HepG2 (cell line): ENCODE data around the gene KCNH6. TPM values are rescaled to one million over a fixed set of nuclear protein-coding genes. Genes with fewer than 3 reads are reported as not detected.

Experiments
- ATAC-seq: fragments of 200-7000 bp; cut with Tn5 transposase; 3 replicates; pipeline ENCODE4 v1.9.1; 2020; ENCODE audit warnings: mild to moderate bottlenecking, moderate library complexity
- BruUV-seq: library from RNA; stranded (reverse); fragments of 400-500 nt; replicated peaks from 2 replicates; lab custom pipeline; 2021; lab: Mats Ljungman, UMichigan
- CTCF ChIA-PET: fragments of 300-600 bp; formaldehyde crosslinking; extraction: SDS; loops from one replicate; lab custom pipeline; 2021; ENCODE audit warnings: low total read pairs, inconsistent platforms, low intra/inter-chr PET ratio; lab: Yijun Ruan, JAX
- POLR2A ChIA-PET: fragments of 350-600 bp; sonication (Branson Sonifier 250); formaldehyde crosslinking; loops from one replicate; lab custom pipeline; 2020; ENCODE audit warnings: antibody characterized with exemption, inconsistent platforms; lab: Yijun Ruan, JAX
- DNase-seq: peaks from one replicate; pipeline ENCODE4 v3.0.0-alpha.2; 2015; ENCODE audit warnings: low spot score
- FAIRE-seq: peaks from 3 replicates; lab custom pipeline; 2011; peaks lifted over from hg19 to GRCh38; lab: Jason Lieb, UNC
- H2AFZ ChIP-seq: one replicate; pipeline ENCODE4 v1.6.1; 2011; ENCODE audit warnings: low read length, inconsistent platforms
- H3K27ac ChIP-seq: fragments of 300-600 bp; 3 replicates; pipeline ENCODE4 v1.8.0; 2011; ENCODE audit warnings: mixed run types, mild to moderate bottlenecking, mixed read lengths, low read length, inconsistent platforms; ENCODE audit not compliant: insufficient read depth; ENCODE audit errors: extremely low read length
- H3K27me3 ChIP-seq, 2 experiments: fragments of 200-600 bp in 1 of 2; 2 replicates in 1 of 2; 3 replicates in 1 of 2; pipeline versions ENCODE4 v1.6.0 to v1.8.0; 2011; ENCODE audit warnings: low read length in 2 of 2, mild to moderate bottlenecking in 2 of 2, moderate library complexity in 2 of 2, inconsistent platforms in 1 of 2; ENCODE audit not compliant: insufficient read depth in 2 of 2, control insufficient read depth in 1 of 2
- H3K36me3 ChIP-seq, 2 experiments: fragments of 200-600 bp in 1 of 2; replicated peaks in 1 of 2; 2 replicates in 1 of 2; 3 replicates in 1 of 2; pipeline versions ENCODE4 v1.5.1 to v1.8.0; 2011; ENCODE audit warnings: low read length in 2 of 2, inconsistent platforms in 1 of 2; ENCODE audit not compliant: insufficient read depth in 2 of 2, control insufficient read depth in 1 of 2
- H3K4me1 ChIP-seq: 2 replicates; pipeline ENCODE4 v1.5.1; 2012; ENCODE audit warnings: low read length, inconsistent platforms; ENCODE audit not compliant: insufficient read depth
- H3K4me2 ChIP-seq: 2 replicates; pipeline ENCODE4 v1.6.0; 2011; ENCODE audit warnings: low read depth, low read length, inconsistent platforms
- H3K4me3 ChIP-seq, 3 experiments: fragments of 200-600 bp in 1 of 3; sonication (generic), shearing (Covaris generic) in 1 of 3; replicated peaks in 1 of 3; 2 replicates each; pipeline ENCODE4 v1.5.1; 2011 to 2016; ENCODE audit warnings: low read length in 3 of 3, inconsistent platforms in 2 of 3, low read depth in 2 of 3, mild to moderate bottlenecking in 2 of 3, control low read depth in 1 of 3, mixed read lengths in 1 of 3; ENCODE audit not compliant: insufficient read depth in 1 of 3
- H3K79me2 ChIP-seq: one replicate; pipeline ENCODE4 v1.6.1; 2011; ENCODE audit warnings: low read length, inconsistent platforms; ENCODE audit not compliant: insufficient read depth
- H3K9ac ChIP-seq: 2 replicates; pipeline ENCODE4 v1.6.0; 2011; ENCODE audit warnings: mild to moderate bottlenecking, low read depth, low read length, inconsistent platforms; ENCODE audit not compliant: insufficient read depth
- H3K9me3 ChIP-seq: 2 replicates; pipeline ENCODE4 v1.5.1; 2012; ENCODE audit warnings: mild to moderate bottlenecking, low read length
- H4K20me1 ChIP-seq: 2 replicates; pipeline ENCODE4 v1.6.0; 2011; ENCODE audit warnings: inconsistent platforms, mild to moderate bottlenecking, low read length, moderate library complexity; ENCODE audit not compliant: insufficient read depth
- AGO2 ChIP-seq: fragments of 200-400 bp; formaldehyde crosslinking; optimal IDR thresholded peaks from 2 replicates; pipeline ENCODE3; 2017; ENCODE audit warnings: mild to moderate bottlenecking, low read depth, low read length, moderate library complexity
- FLYWCH1 ChIP-seq: sonication (generic); formaldehyde crosslinking; IDR thresholded peaks from 2 replicates; pipeline ENCODE4 v1.8.1; 2023; ENCODE audit warnings: mild to moderate bottlenecking, missing genetic modification reagents
- FOXP1 ChIP-seq, 2 experiments: fragments of 450-650 bp in 1 of 2; IDR thresholded peaks; 2 replicates each; pipeline ENCODE4 v1.6.1; 2017 to 2018; ENCODE audit warnings: antibody characterized with exemption in 1 of 2
- HDAC2 ChIP-seq: sonication (generic); formaldehyde crosslinking; IDR thresholded peaks from 2 replicates; pipeline ENCODE4 v1.4.0; 2020; ENCODE audit warnings: missing genetic modification reagents
- KLF9 ChIP-seq: IDR thresholded peaks from 2 replicates; pipeline ENCODE4 v1.6.1; 2016; ENCODE audit warnings: low read depth
- MEIS1 ChIP-seq: sonication (generic); formaldehyde crosslinking; IDR thresholded peaks from 2 replicates; pipeline ENCODE4 v1.9.0; 2021; ENCODE audit warnings: mild to moderate bottlenecking, missing genetic modification reagents, moderate library complexity, borderline replicate concordance
- MIER2 ChIP-seq: IDR thresholded peaks from 2 replicates; pipeline ENCODE4 v1.6.1; 2016; ENCODE audit warnings: missing biosample characterization, missing genetic modification reagents
- NR2F2 ChIP-seq: IDR thresholded peaks from 2 replicates; pipeline ENCODE4 v1.6.1; 2012; ENCODE audit warnings: low read depth, inconsistent platforms, borderline replicate concordance
- PPARG ChIP-seq: conservative IDR thresholded peaks from 2 replicates; pipeline ENCODE4 v1.6.1; 2016; ENCODE audit warnings: missing biosample characterization, missing genetic modification reagents
- ZMYM3 ChIP-seq: sonication (generic); formaldehyde crosslinking; IDR thresholded peaks from 2 replicates; pipeline ENCODE4 v1.5.1; 2020; ENCODE audit warnings: mild to moderate bottlenecking, missing genetic modification reagents
- ZNF746 ChIP-seq: sonication (generic); formaldehyde crosslinking; IDR thresholded peaks from 2 replicates; pipeline ENCODE4 v1.8.0; 2022; ENCODE audit warnings: mild to moderate bottlenecking, missing genetic modification reagents
- ZSCAN30 ChIP-seq: sonication (generic); formaldehyde crosslinking; IDR thresholded peaks from 2 replicates; pipeline ENCODE4 v1.5.0; 2020; ENCODE audit warnings: mild to moderate bottlenecking, missing genetic modification reagents
- WGBS: methylation state at CpG from one replicate; pipeline ENCODE4 v1.1.6; 2017; ENCODE audit warnings: low lambda C conversion rate; 5-methylcytosine and 5-hydroxymethylcytosine counted together
- in situ Hi-C: cut with HindIII; loops from 2 replicates; pipeline ENCODE4 v1.10.0; 2017; ENCODE audit warnings: low pct_unique_long_range_greater_than_20kb; ENCODE audit not compliant: extremely low pct_ligation_motif_present
- intact Hi-C: fragments of 100-400 bp; cut with micrococcal nuclease; formaldehyde crosslinking; loops from one replicate; pipeline ENCODE4 v1.10.0; 2022; ENCODE audit not compliant: unreplicated experiment
- polyA plus RNA-seq, 8 experiments: library from polyadenylated mRNA; depleted of rRNA in 3 of 8; stranded (reverse) in 7 of 8; unstranded in 1 of 8; fragments of >200 nt; fragmentation: Illumina TruSeq in 4 of 8; extraction: Trizol in 4 of 8; gene quantifications; 2 replicates each; pipeline versions ENCODE4 v1.2.1 to v1.2.3, GENCODE V29; 2011 to 2016; ENCODE audit warnings: low read depth in 4 of 8, missing spikeins in 1 of 8, mixed read lengths in 1 of 8; ENCODE audit not compliant: insufficient read depth in 1 of 8
- total RNA-seq, 5 experiments: library from RNA; depleted of rRNA; stranded (reverse); fragments of >200 nt; fragmentation: Illumina TruSeq; extraction: Trizol; gene quantifications; 2 replicates each; pipeline ENCODE4 v1.2.3, GENCODE V29; 2016; ENCODE audit warnings: low read depth in 1 of 5
- TF ChIP-seq, protein P1 (sequence below): sonication (generic); formaldehyde crosslinking; IDR thresholded peaks from 2 replicates; pipeline ENCODE4 v1.9.0; 2021; ENCODE audit warnings: missing genetic modification reagents, borderline replicate concordance
- TF ChIP-seq, protein P2 (sequence below): sonication (generic); formaldehyde crosslinking; IDR thresholded peaks from 2 replicates; pipeline ENCODE4 v1.4.0; 2020; ENCODE audit warnings: low read depth, mild to moderate bottlenecking, missing genetic modification reagents
- TF ChIP-seq, protein P3 (sequence below): sonication (generic); formaldehyde crosslinking; IDR thresholded peaks from 2 replicates; pipeline ENCODE4 v1.5.0; 2020; ENCODE audit warnings: missing genetic modification reagents
- TF ChIP-seq, protein P4 (sequence below): sonication (generic); formaldehyde crosslinking; IDR thresholded peaks from 2 replicates; pipeline ENCODE4 v1.4.0; 2020; ENCODE audit warnings: missing genetic modification reagents

The KCNH6 gene
- total and polyA plus RNA-seq, 2 of the 13 experiments (the other 11 are each of a cell fraction or from before 2014, with no cell fraction given) = 0.05 to 0.18 TPM

DNA sequence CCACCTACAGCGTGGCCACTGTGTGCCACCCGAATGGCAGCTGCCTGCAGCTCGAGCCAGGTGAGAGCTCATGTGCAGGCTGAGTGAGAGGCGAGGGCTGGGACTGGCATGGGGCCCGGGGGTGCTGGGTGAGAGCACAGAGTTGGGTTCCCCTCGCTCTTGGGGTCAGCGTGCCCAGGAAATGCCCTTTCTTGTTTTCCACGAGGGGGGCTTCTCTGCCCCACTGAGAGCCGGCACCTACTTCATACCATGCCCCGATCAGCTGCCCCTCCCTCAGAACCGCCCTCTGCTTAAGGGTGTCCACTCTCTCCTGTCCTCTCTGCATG lies 36.2 kb upstream of the KCNH6 start (continued):
- TF ChIP-seq KLF9 (CRISPR knock-in tag) (no peak), AGO2 (no peak), NR2F2 (no peak), MEIS1 (CRISPR knock-in tag) (no peak)
- TF ChIP-seq, protein P1, sequence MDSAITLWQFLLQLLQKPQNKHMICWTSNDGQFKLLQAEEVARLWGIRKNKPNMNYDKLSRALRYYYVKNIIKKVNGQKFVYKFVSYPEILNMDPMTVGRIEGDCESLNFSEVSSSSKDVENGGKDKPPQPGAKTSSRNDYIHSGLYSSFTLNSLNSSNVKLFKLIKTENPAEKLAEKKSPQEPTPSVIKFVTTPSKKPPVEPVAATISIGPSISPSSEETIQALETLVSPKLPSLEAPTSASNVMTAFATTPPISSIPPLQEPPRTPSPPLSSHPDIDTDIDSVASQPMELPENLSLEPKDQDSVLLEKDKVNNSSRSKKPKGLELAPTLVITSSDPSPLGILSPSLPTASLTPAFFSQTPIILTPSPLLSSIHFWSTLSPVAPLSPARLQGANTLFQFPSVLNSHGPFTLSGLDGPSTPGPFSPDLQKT (CRISPR knock-in tag) = no peak

DNA sequence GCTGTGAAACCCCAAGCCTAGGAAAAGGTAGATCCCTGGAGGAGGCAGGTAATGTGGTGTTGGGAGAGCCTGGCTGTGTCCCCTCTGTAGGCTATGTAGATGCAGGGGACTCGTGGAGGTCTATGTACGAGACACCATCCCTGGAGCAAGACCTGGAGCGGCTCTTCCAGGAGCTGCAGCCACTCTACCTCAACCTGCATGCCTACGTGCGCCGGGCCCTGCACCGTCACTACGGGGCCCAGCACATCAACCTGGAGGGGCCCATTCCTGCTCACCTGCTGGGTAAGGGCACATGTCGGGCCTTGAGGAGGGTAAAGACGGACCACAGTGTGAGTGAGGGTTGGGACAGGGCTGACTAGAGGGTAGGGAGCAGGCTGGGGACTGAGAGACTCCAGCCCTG lies 34.3 kb upstream of the KCNH6 start:
- POLR2A ChIA-PET = no interaction called here
- no TSS peak for BruUV-seq
- Histone ChIP-seq H3K9ac (no peak overlapping the region), H3K36me3 (no peaks in the 10 kb centered on the region), H3K4me3 (no peak overlapping the region), H4K20me1 (no peaks in the 10 kb centered on the region), H3K27ac (no peak overlapping the region), H3K4me2 (no peak overlapping the region), H3K4me1 (no peaks in the 10 kb centered on the region), H3K9me3 (no peaks in the 10 kb centered on the region), H2AFZ (no peak overlapping the region), H3K79me2 (no peaks in the 10 kb centered on the region), H3K27me3 (peaks cover 22 to 83% of the 10 kb centered on the region in 2 experiments; a peak in 4 of 5 replicates)
- no peak for TF ChIP-seq ZMYM3 (CRISPR knock-in tag)
- no peak for TF ChIP-seq ZNF746 (CRISPR knock-in tag)
- TF ChIP-seq, protein P2, sequence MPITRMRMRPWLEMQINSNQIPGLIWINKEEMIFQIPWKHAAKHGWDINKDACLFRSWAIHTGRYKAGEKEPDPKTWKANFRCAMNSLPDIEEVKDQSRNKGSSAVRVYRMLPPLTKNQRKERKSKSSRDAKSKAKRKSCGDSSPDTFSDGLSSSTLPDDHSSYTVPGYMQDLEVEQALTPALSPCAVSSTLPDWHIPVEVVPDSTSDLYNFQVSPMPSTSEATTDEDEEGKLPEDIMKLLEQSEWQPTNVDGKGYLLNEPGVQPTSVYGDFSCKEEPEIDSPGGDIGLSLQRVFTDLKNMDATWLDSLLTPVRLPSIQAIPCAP (CRISPR knock-in tag) = no peak
- TF ChIP-seq, protein P3, sequence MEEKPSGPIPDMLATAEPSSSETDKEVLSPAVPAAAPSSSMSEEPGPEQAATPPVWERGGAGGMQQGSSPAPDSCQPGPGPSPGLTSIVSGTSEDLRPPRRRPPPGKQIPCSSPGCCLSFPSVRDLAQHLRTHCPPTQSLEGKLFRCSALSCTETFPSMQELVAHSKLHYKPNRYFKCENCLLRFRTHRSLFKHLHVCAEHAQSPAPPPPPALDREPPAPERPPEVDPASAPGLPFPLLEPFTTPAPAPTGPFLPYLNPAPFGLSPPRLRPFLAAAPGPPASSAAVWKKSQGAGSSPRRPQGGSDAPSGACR = no peak
- TF ChIP-seq FOXP1 (IDR thresholded peaks at IDR 0.05) = no peak
- TF ChIP-seq FOXP1 (CRISPR knock-in tag; IDR thresholded peaks at IDR 0.05) = no peak
- no peak for TF ChIP-seq ZSCAN30 (CRISPR knock-in tag)
- no peak for TF ChIP-seq FLYWCH1 (CRISPR knock-in tag)
- TF ChIP-seq MIER2 (CRISPR knock-in tag) = no peak
- no peak for TF ChIP-seq HDAC2 (CRISPR knock-in tag)
- TF ChIP-seq PPARG (CRISPR knock-in tag) = no peak
- TF ChIP-seq, protein P4, sequence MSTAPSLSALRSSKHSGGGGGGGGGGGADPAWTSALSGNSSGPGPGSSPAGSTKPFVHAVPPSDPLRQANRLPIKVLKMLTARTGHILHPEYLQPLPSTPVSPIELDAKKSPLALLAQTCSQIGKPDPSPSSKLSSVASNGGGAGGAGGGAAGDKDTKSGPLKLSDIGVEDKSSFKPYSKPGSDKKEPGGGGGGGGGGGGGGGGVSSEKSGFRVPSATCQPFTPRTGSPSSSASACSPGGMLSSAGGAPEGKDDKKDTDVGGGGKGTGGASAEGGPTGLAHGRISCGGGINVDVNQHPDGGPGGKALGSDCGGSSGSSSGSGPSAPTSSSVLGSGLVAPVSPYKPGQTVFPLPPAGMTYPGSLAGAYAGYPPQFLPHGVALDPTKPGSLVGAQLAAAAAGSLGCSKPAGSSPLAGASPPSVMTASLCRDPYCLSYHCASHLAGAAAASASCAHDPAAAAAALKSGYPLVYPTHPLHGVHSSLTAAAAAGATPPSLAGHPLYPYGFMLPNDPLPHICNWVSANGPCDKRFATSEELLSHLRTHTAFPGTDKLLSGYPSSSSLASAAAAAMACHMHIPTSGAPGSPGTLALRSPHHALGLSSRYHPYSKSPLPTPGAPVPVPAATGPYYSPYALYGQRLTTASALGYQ (CRISPR knock-in tag) = no peak
- ATAC-seq (no peak), FAIRE-seq (no peak), DNase-seq (no peak)
- intact Hi-C loops = no loop called here
- WGBS = 35% methylated on average over 10 of the region's 10 CpGs
- CTCF ChIA-PET = no interaction called here
- in situ Hi-C loops = no loop called here
